HepG2 (cell line): ENCODE measurements around the gene CNPY4. TPM values are rescaled to one million over a fixed set of nuclear protein-coding genes. Genes with fewer than 3 reads are reported as not detected.

ENCODE experiments used
- DR1 ChIP-seq: sonication (generic); formaldehyde crosslinking; IDR thresholded peaks from 2 replicates; pipeline ENCODE4 v1.8.0; 2021; ENCODE audit warnings: mild to moderate bottlenecking, missing genetic modification reagents, inconsistent platforms
- DZIP1 ChIP-seq: sonication (generic); formaldehyde crosslinking; IDR thresholded peaks from 2 replicates; pipeline ENCODE4 v1.5.0; 2020; ENCODE audit warnings: mild to moderate bottlenecking, missing genetic modification reagents
- FOXC1 ChIP-seq: sonication (generic); formaldehyde crosslinking; IDR thresholded peaks from 2 replicates; pipeline ENCODE4 v1.8.0; 2022; ENCODE audit warnings: mild to moderate bottlenecking, missing genetic modification reagents, borderline replicate concordance
- KLF16 ChIP-seq, 2 experiments: sonication (generic) in 1 of 2; formaldehyde crosslinking in 1 of 2; IDR thresholded peaks; 2 replicates each; pipeline versions ENCODE4 v1.6.1 to v1.8.0; 2016 to 2023; ENCODE audit warnings: missing genetic modification reagents in 2 of 2, missing compliant biosample characterization in 1 of 2
- MED1 ChIP-seq: sonication (generic); formaldehyde crosslinking; IDR thresholded peaks from 2 replicates; pipeline ENCODE4 v1.4.0; 2020; ENCODE audit warnings: missing genetic modification reagents
- MTA1 ChIP-seq: sonication (generic); formaldehyde crosslinking; IDR thresholded peaks from 2 replicates; pipeline ENCODE4 v1.4.0; 2020; ENCODE audit warnings: missing genetic modification reagents, mild to moderate bottlenecking, borderline replicate concordance
- NR2F1 ChIP-seq, 2 experiments: fragments of 450-650 bp in 1 of 2; formaldehyde crosslinking in 1 of 2; IDR thresholded peaks; 2 replicates each; pipeline versions ENCODE4 v1.5.0 to v1.6.1; 2016 to 2020; ENCODE audit warnings: mild to moderate bottlenecking in 1 of 2, missing compliant biosample characterization in 1 of 2, missing genetic modification reagents in 1 of 2, moderate library complexity in 1 of 2
- NRL ChIP-seq: sonication (generic); formaldehyde crosslinking; IDR thresholded peaks from 2 replicates; pipeline ENCODE4 v1.5.0; 2020; ENCODE audit warnings: missing genetic modification reagents, mild to moderate bottlenecking, moderate library complexity, borderline replicate concordance
- REPIN1 ChIP-seq: sonication (generic); formaldehyde crosslinking; IDR thresholded peaks from 2 replicates; pipeline ENCODE4 v1.8.0; 2022; ENCODE audit warnings: missing genetic modification reagents, low read depth, mild to moderate bottlenecking, borderline replicate concordance
- TAF15 ChIP-seq: fragments of 200-400 bp; formaldehyde crosslinking; IDR thresholded peaks from one replicate; pipeline ENCODE4 v1.6.1; 2018; ENCODE audit warnings: mild to moderate bottlenecking, low read depth, low read length; ENCODE audit not compliant: poor library complexity, severe bottlenecking
- TCF12 ChIP-seq, 2 experiments: fragments of 450-650 bp in 1 of 2; sonication (generic) in 1 of 2; formaldehyde crosslinking in 1 of 2; IDR thresholded peaks; 2 replicates each; pipeline versions ENCODE4 v1.6.1 to v1.8.0; 2017 to 2022; ENCODE audit warnings: antibody characterized with exemption in 1 of 2, mild to moderate bottlenecking in 1 of 2, missing genetic modification reagents in 1 of 2, moderate library complexity in 1 of 2
- THAP8 ChIP-seq: sonication (generic); formaldehyde crosslinking; IDR thresholded peaks from 2 replicates; pipeline ENCODE4 v1.5.1; 2020; ENCODE audit warnings: missing genetic modification reagents, mild to moderate bottlenecking, borderline replicate concordance
- ZNF441 ChIP-seq: sonication (generic); formaldehyde crosslinking; IDR thresholded peaks from 2 replicates; pipeline ENCODE4 v1.7.0; 2021; ENCODE audit warnings: missing genetic modification reagents, borderline replicate concordance
- ZNF451 ChIP-seq: sonication (generic); formaldehyde crosslinking; IDR thresholded peaks from 2 replicates; pipeline ENCODE4 v1.5.0; 2020; ENCODE audit warnings: mild to moderate bottlenecking, missing genetic modification reagents
- ZNF607 ChIP-seq: sonication (generic); formaldehyde crosslinking; IDR thresholded peaks from 2 replicates; pipeline ENCODE4 v1.5.1; 2020; ENCODE audit warnings: missing genetic modification reagents, mild to moderate bottlenecking, borderline replicate concordance
- ZNF652 ChIP-seq: IDR thresholded peaks from 2 replicates; pipeline ENCODE4 v1.6.1; 2016; ENCODE audit warnings: low read depth, borderline replicate concordance
- ZNF772 ChIP-seq: sonication (generic); formaldehyde crosslinking; IDR thresholded peaks from 2 replicates; pipeline ENCODE4 v1.5.0; 2020; ENCODE audit warnings: mild to moderate bottlenecking, missing genetic modification reagents
- ZNF83 ChIP-seq: sonication (generic); formaldehyde crosslinking; IDR thresholded peaks from 2 replicates; pipeline ENCODE4 v1.4.0; 2020; ENCODE audit warnings: missing genetic modification reagents, mild to moderate bottlenecking, borderline replicate concordance
- polyA plus RNA-seq, 8 experiments: library from polyadenylated mRNA; depleted of rRNA in 3 of 8; stranded (reverse) in 7 of 8; unstranded in 1 of 8; fragments of >200 nt; fragmentation: Illumina TruSeq in 4 of 8; extraction: Trizol in 4 of 8; gene quantifications; 2 replicates each; pipeline versions ENCODE4 v1.2.1 to v1.2.3, GENCODE V29; 2011 to 2016; ENCODE audit warnings: low read depth in 4 of 8, missing spikeins in 1 of 8, mixed read lengths in 1 of 8; ENCODE audit not compliant: insufficient read depth in 1 of 8
- total RNA-seq, 5 experiments: library from RNA; depleted of rRNA; stranded (reverse); fragments of >200 nt; fragmentation: Illumina TruSeq; extraction: Trizol; gene quantifications; 2 replicates each; pipeline ENCODE4 v1.2.3, GENCODE V29; 2016; ENCODE audit warnings: low read depth in 1 of 5
- TF ChIP-seq, protein P1 (sequence below): sonication (generic); formaldehyde crosslinking; IDR thresholded peaks from 2 replicates; pipeline ENCODE4 v1.5.0; 2020; ENCODE audit warnings: mild to moderate bottlenecking, missing genetic modification reagents, moderate library complexity

The CNPY4 gene
- total and polyA plus RNA-seq, 2 of the 13 experiments (the other 11 are each of a cell fraction or from before 2014, with no cell fraction given) = 6.2 to 12.7 TPM

DNA sequence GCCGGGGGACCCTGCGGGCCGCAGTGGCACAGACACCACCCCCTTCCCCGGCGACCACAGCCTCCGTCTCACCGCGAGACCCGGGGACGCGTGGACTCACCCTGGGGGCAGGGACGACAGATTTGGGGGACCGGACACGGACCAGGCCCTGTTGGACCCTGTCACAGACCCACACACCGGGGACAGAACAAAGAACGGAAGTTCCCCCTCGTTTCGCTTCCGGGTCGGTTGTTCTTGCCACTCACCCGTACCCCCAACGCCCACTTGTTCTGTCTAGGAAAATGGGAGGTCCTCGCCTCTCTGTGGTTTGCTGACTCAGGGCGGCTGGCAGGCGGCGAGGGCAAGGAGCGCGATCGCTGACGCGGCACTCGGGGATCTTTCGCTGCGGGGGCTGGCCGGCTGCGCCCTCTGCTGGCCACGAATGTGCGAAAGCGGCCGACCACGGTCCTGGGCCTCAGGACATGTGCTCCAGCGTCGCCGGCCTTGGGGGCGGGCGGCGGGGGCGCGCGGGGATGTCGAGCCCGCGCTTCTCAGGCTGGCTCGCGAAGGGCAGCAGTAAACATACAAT lies 37.8 kb upstream of the CNPY4 start, which contains the start of gene ZNF3 (continued):
- no peak for TF ChIP-seq THAP8 (CRISPR knock-in tag)
- TF ChIP-seq ZNF607 = no peak
- peak in 1 of 2 experiments; percentile 86; a peak in 2 of 4 replicates for TF ChIP-seq KLF16 (CRISPR knock-in tag; IDR thresholded peaks at IDR 0.05)
- TF ChIP-seq ZNF441 = peak; percentile 28; the same call in 1 of the 2 replicates
- TF ChIP-seq DZIP1 (CRISPR knock-in tag) = no peak; the same call in none of the 2 replicates
- TF ChIP-seq DR1 (CRISPR knock-in tag) = peak; percentile 85
- TF ChIP-seq REPIN1 (CRISPR knock-in tag) = peak; percentile 98
- TF ChIP-seq ZNF451 (CRISPR knock-in tag) = peak; percentile 97
- TF ChIP-seq TCF12 (IDR thresholded peaks at IDR 0.05) = no peak
- TF ChIP-seq TCF12 (CRISPR knock-in tag; IDR thresholded peaks at IDR 0.05) = peak; percentile 70; the same call in 1 of the 2 replicates
- TF ChIP-seq NRL (CRISPR knock-in tag) = peak; percentile 87; the same call in 1 of the 2 replicates
- TF ChIP-seq, protein P1, sequence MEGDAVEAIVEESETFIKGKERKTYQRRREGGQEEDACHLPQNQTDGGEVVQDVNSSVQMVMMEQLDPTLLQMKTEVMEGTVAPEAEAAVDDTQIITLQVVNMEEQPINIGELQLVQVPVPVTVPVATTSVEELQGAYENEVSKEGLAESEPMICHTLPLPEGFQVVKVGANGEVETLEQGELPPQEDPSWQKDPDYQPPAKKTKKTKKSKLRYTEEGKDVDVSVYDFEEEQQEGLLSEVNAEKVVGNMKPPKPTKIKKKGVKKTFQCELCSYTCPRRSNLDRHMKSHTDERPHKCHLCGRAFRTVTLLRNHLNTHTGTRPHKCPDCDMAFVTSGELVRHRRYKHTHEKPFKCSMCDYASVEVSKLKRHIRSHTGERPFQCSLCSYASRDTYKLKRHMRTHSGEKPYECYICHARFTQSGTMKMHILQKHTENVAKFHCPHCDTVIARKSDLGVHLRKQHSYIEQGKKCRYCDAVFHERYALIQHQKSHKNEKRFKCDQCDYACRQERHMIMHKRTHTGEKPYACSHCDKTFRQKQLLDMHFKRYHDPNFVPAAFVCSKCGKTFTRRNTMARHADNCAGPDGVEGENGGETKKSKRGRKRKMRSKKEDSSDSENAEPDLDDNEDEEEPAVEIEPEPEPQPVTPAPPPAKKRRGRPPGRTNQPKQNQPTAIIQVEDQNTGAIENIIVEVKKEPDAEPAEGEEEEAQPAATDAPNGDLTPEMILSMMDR (CRISPR knock-in tag) = peak; percentile 98
- TF ChIP-seq ZNF83 (CRISPR knock-in tag) = no peak; the same call in 1 of the 2 replicates
- peak; percentile 46; the same call in 1 of the 2 replicates for TF ChIP-seq ZNF652
- TF ChIP-seq ZNF772 (CRISPR knock-in tag) = peak; percentile 98
- TF ChIP-seq MED1 (CRISPR knock-in tag) = peak; percentile 92
- TF ChIP-seq NR2F1 (CRISPR knock-in tag; IDR thresholded peaks at IDR 0.05) = peak in 1 of 2 experiments; percentile 31; a peak in 1 of 4 replicates
- peak; percentile 96 for TF ChIP-seq TAF15
- TF ChIP-seq MTA1 = peak; percentile 69; the same call in 1 of the 2 replicates
- TF ChIP-seq FOXC1 (CRISPR knock-in tag) = peak; percentile 91
